ENCODE measurements around the gene FMNL1. TPM values are rescaled to one million over a fixed set of nuclear protein-coding genes. Genes with fewer than 3 reads are reported as not detected.
A peak's percentile ranks its signal among the peaks of the same experiment; 100 is the strongest.

FMNL1 gene
- total RNA-seq, 4 donors from 2014 or later = 0.22 to 5.2 (median 3.0) TPM

GRCh38 chr17:45220079-45220478 lies 1.6 kb upstream of the FMNL1 start:
- Histone ChIP-seq H3K4me1 (peaks cover 5 to 9% of the 10 kb centered on the region in 2 donors), H3K36me3 (no peaks in the 10 kb centered on the region), H3K9me3 (no peaks in the 10 kb centered on the region), H3K27ac (no peak overlapping the region), H3K4me3 (no peak overlapping the region), H3K27me3 (peaks cover 0 to 4% (median 0%) of the 10 kb centered on the region in 3 donors)
- ATAC-seq (no peak), DNase-seq (no peak)
- TF ChIP-seq, protein P1, sequence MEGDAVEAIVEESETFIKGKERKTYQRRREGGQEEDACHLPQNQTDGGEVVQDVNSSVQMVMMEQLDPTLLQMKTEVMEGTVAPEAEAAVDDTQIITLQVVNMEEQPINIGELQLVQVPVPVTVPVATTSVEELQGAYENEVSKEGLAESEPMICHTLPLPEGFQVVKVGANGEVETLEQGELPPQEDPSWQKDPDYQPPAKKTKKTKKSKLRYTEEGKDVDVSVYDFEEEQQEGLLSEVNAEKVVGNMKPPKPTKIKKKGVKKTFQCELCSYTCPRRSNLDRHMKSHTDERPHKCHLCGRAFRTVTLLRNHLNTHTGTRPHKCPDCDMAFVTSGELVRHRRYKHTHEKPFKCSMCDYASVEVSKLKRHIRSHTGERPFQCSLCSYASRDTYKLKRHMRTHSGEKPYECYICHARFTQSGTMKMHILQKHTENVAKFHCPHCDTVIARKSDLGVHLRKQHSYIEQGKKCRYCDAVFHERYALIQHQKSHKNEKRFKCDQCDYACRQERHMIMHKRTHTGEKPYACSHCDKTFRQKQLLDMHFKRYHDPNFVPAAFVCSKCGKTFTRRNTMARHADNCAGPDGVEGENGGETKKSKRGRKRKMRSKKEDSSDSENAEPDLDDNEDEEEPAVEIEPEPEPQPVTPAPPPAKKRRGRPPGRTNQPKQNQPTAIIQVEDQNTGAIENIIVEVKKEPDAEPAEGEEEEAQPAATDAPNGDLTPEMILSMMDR (IDR thresholded peaks at IDR 0.05 in 4 of 5, conservative IDR thresholded peaks at IDR 0.05 in 1 of 5) = no peak
- no peak for TF ChIP-seq POLR2A (IDR thresholded peaks at IDR 0.05)
- intact Hi-C loops (cut with DNase I; ENCODE audit: low total_unique reads) (no loop called here), in situ Hi-C loops (cut with MboI; ENCODE audit: low sequenced_read_pairs in 4 of 4) (loop anchor here in 2 of 4 donors (10.0 to 25.0 kb wide), 2 partner anchors 105 to 617 kb away; partner anchors contain the start of gene SPPL2C (in 1 of the 2))

GRCh38 chr17:45222014-45222288 lies 266 bp downstream of the FMNL1 start:
- no peaks in the 10 kb centered on the region for H3K36me3 ChIP-seq
- TF ChIP-seq, protein P1 (IDR thresholded peaks at IDR 0.05 in 4 of 5, conservative IDR thresholded peaks at IDR 0.05 in 1 of 5) = no peak
- TF ChIP-seq POLR2A (IDR thresholded peaks at IDR 0.05) = no peak
- intact Hi-C loops (cut with DNase I; ENCODE audit: low total_unique reads) = no loop called here
- no peak for DNase-seq
- peaks cover 14% of the 10 kb centered on the region in 2 donors for H3K4me1 ChIP-seq
- in situ Hi-C loops (cut with MboI; ENCODE audit: low sequenced_read_pairs in 4 of 4) = loop anchor here in 2 of 4 donors (10.0 to 25.0 kb wide), 2 partner anchors 103 to 615 kb away; partner anchors contain the start of gene SPPL2C (in 1 of the 2)
- peak overlapping the region; percentile 51 to 65 (median 59) for H3K27ac ChIP-seq
- no peak for ATAC-seq
- H3K9me3 ChIP-seq = no peaks in the 10 kb centered on the region
- peaks cover 0 to 4% (median 0%) of the 10 kb centered on the region in 3 donors for H3K27me3 ChIP-seq
- H3K4me3 ChIP-seq = peak overlapping the region; percentile 43 to 58 (median 48)

GRCh38 chr17:45222289-45222995 lies 757 bp downstream of the FMNL1 start:
- ATAC-seq (no peak), DNase-seq (no peak)
- peak overlapping the region; percentile 51 to 65 (median 59) for H3K27ac ChIP-seq
- H3K4me1 ChIP-seq = peaks cover 14% of the 10 kb centered on the region in 2 donors
- intact Hi-C loops (cut with DNase I; ENCODE audit: low total_unique reads) = no loop called here
- peaks cover 0 to 4% (median 0%) of the 10 kb centered on the region in 3 donors for H3K27me3 ChIP-seq
- no peak for TF ChIP-seq POLR2A (IDR thresholded peaks at IDR 0.05)
- TF ChIP-seq, protein P1 (IDR thresholded peaks at IDR 0.05 in 4 of 5, conservative IDR thresholded peaks at IDR 0.05 in 1 of 5) = no peak
- H3K36me3 ChIP-seq = no peaks in the 10 kb centered on the region
- H3K4me3 ChIP-seq = peak overlapping the region; percentile 43 to 58 (median 48)
- no peaks in the 10 kb centered on the region for H3K9me3 ChIP-seq
- in situ Hi-C loops (cut with MboI; ENCODE audit: low sequenced_read_pairs in 4 of 4) = loop anchor here in 2 of 4 donors (10.0 to 25.0 kb wide), 2 partner anchors 102 to 615 kb away; partner anchors contain the start of gene SPPL2C (in 1 of the 2)

DNA sequence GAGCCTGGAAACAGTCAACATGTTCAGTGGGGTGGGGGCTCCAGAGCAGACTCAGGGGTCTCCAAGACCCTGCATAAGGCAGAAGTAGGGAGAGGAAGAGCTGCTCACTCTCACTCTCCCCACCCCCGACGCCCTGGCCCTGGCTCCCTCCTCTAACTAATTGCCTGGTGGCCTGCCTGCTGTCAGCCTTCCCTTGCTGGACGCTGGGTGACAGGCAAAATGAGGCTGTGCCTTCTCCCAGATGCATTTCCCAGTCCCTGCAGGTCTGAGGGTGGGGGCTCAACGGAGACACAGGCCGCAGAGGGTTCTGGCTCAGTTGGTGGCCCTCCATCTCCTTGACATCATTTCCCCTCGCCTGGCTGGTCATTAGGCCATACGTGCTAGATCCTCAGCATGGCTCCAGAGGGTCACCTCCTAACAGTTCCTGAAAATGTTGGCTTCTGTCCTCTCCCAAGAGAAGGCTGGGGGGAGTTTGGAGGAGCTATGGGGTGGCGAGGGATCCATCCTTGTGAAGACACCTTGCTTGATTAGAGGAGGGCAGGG lies 1.4 kb downstream of the FMNL1 start:
- DNase-seq (no peak), ATAC-seq (no peak)
- Histone ChIP-seq H3K27ac (peak overlapping the region; percentile 51 to 65 (median 59)), H3K9me3 (no peaks in the 10 kb centered on the region), H3K27me3 (peaks cover 0 to 4% (median 0%) of the 10 kb centered on the region in 3 donors), H3K4me3 (peak overlapping the region in 3 of 4 donors; percentile 15 to 53 (median 43)), H3K4me1 (peaks cover 19 to 20% of the 10 kb centered on the region in 2 donors), H3K36me3 (no peaks in the 10 kb centered on the region)
- in situ Hi-C loops (cut with MboI; ENCODE audit: low sequenced_read_pairs in 4 of 4) (loop anchor here in 2 of 4 donors (10.0 to 25.0 kb wide), 2 partner anchors 102 to 614 kb away; partner anchors contain the start of gene SPPL2C (in 1 of the 2)), intact Hi-C loops (cut with DNase I; ENCODE audit: low total_unique reads) (no loop called here)
- TF ChIP-seq POLR2A (IDR thresholded peaks at IDR 0.05) = no peak
- TF ChIP-seq, protein P1 (IDR thresholded peaks at IDR 0.05 in 4 of 5, conservative IDR thresholded peaks at IDR 0.05 in 1 of 5) = no peak
